Measurements from ENCODE around the gene PDE1C. TPM values are rescaled to one million over a fixed set of nuclear protein-coding genes. Genes with fewer than 3 reads are reported as not detected.

PDE1C gene
- total and polyA plus RNA-seq, 2 of the 4 experiments (the other 2 are of a cell fraction), result 14.2 to 61.5 TPM

DNA sequence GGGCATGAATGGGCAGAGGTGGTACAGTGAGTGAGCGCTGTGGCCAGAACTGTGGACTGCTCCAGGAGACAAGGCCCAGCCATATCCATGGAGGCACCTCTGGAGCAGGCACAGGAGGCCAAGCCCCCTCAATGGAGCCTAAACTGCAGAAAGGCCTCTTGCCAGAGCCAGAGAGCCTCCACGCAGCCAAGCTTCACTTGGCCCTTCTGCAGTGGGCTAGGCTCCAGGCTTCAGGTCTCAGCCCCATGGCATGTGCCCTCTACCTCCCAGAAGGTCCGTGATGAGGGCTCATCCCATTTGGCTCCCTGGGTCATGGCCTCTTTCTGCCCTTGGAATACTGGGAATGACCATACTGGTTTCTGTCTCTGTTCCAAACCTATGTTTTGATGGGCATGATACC, 8.9 kb downstream of the PDE1C start:
- DNase-seq (no peak), ATAC-seq (ENCODE audit: low read depth) (no peak)
- no peak overlapping the region for H2AK5ac ChIP-seq (ENCODE audit: low read depth, low read length)
- no TSS peak for BruUV-seq (replicated peaks)
- H3K9ac ChIP-seq (ENCODE audit: low read depth, low read length), result no peak overlapping the region
- H3K36me3 ChIP-seq (ENCODE audit: control insufficient read depth, insufficient read depth, low read length), result no peaks in the 10 kb centered on the region
- peaks cover 20 to 41% of the 10 kb centered on the region in 2 experiments; a peak in 3 of 4 replicates for H3K79me1 ChIP-seq (ENCODE audit: low read depth in 1 of 2, low read length in 2 of 2)
- TF ChIP-seq RCOR1 (IDR thresholded peaks at IDR 0.05; ENCODE audit: insufficient replicate concordance, low read length) (no peak), CHD1 (IDR thresholded peaks at IDR 0.05; ENCODE audit: low read depth, low read length) (no peak), RFX5 (IDR thresholded peaks at IDR 0.05; ENCODE audit: low read depth, low read length) (no peak), ELK1 (IDR thresholded peaks at IDR 0.05; ENCODE audit: borderline replicate concordance, low read depth, low read length) (no peak), MAFK (IDR thresholded peaks at IDR 0.05; ENCODE audit: low read depth, low read length) (no peak), NFE2L2 (IDR thresholded peaks at IDR 0.05; ENCODE audit: low read depth, low read length) (no peak), FOS (IDR thresholded peaks at IDR 0.05; ENCODE audit: low read depth, low read length) (no peak), SMC3 (IDR thresholded peaks at IDR 0.05; ENCODE audit: low read depth, low read length) (no peak), POLR2A (IDR thresholded peaks at IDR 0.05; ENCODE audit: low read depth, low read length) (no peak), MAZ (IDR thresholded peaks at IDR 0.05; ENCODE audit: borderline replicate concordance, low read depth, low read length) (no peak)
- TF ChIP-seq, protein P1, sequence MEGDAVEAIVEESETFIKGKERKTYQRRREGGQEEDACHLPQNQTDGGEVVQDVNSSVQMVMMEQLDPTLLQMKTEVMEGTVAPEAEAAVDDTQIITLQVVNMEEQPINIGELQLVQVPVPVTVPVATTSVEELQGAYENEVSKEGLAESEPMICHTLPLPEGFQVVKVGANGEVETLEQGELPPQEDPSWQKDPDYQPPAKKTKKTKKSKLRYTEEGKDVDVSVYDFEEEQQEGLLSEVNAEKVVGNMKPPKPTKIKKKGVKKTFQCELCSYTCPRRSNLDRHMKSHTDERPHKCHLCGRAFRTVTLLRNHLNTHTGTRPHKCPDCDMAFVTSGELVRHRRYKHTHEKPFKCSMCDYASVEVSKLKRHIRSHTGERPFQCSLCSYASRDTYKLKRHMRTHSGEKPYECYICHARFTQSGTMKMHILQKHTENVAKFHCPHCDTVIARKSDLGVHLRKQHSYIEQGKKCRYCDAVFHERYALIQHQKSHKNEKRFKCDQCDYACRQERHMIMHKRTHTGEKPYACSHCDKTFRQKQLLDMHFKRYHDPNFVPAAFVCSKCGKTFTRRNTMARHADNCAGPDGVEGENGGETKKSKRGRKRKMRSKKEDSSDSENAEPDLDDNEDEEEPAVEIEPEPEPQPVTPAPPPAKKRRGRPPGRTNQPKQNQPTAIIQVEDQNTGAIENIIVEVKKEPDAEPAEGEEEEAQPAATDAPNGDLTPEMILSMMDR (conservative IDR thresholded peaks at IDR 0.05; ENCODE audit: low read depth, low read length), result no peak
- POLR2A ChIA-PET (ENCODE audit: unreplicated experiment), result no interaction called here
- peak overlapping the region; percentile 69 for H2BK5ac ChIP-seq (ENCODE audit: low read depth, low read length, poor library complexity, severe bottlenecking)
- no peaks in the 10 kb centered on the region for H3K27me3 ChIP-seq (ENCODE audit: control insufficient read depth, insufficient read depth, low read length)
- H3K4me3 ChIP-seq (ENCODE audit: insufficient read depth, low read depth, low read length), result no peak overlapping the region
- no peak overlapping the region; the same call in 1 of the 2 replicates for H2BK20ac ChIP-seq (ENCODE audit: low read depth, low read length)
- dilution Hi-C loops (cut with HindIII; ENCODE audit: low sequenced_read_pairs, unreplicated experiment) (no loop called here), intact Hi-C loops (cut with micrococcal nuclease) (loop anchor here (10.0 kb wide), 1 partner anchor 247 kb away; no protein-coding TSS in a partner anchor), in situ Hi-C loops (cut with MboI; ENCODE audit: low sequenced_read_pairs) (no loop called here)
- no peak overlapping the region for H2AK9ac ChIP-seq (replicated peaks; ENCODE audit: low read depth, low read length, poor library complexity)
- no peak overlapping the region for H3K4me2 ChIP-seq (ENCODE audit: low read depth, low read length)
- H2BK120ac ChIP-seq (ENCODE audit: low read depth, low read length), result no peak overlapping the region
- H3K4ac ChIP-seq (ENCODE audit: low read depth, low read length), result 0 out of 2 replicates have a peak overlapping the region, but pooled peaks have one; percentile 12
- H4K91ac ChIP-seq (ENCODE audit: insufficient read depth, low read depth, low read length), result peak overlapping the region; percentile 5; the same call in 1 of the 2 replicates
- no peak overlapping the region for H2AFZ ChIP-seq (replicated peaks; ENCODE audit: low read length, poor library complexity)
- peak overlapping the region; percentile 14; the same call in 1 of the 2 replicates for H3K14ac ChIP-seq (replicated peaks; ENCODE audit: low read depth, low read length)
- H4K5ac ChIP-seq (ENCODE audit: low read depth, low read length), result peak overlapping the region; percentile 43; the same call in 1 of the 2 replicates
- WGBS, 2 experiments (ENCODE audit: extremely low coverage in 2 of 2, insufficient read length in 1 of 2), result 20% methylated on average over 1 of the region's 3 CpGs; no CpG with 5 or more reads in 1 of the 2 experiments
- H3K56ac ChIP-seq (ENCODE audit: extremely low read depth, insufficient read depth, low read length), result no peak overlapping the region
- H3K23ac ChIP-seq (ENCODE audit: low read depth, low read length), result no peak overlapping the region
- no peak overlapping the region for H3K27ac ChIP-seq (ENCODE audit: insufficient read depth, low read length)
- H3K9me1 ChIP-seq (ENCODE audit: insufficient read depth, low read length), result no peaks in the 10 kb centered on the region
- no peak overlapping the region for H4K8ac ChIP-seq (ENCODE audit: low read depth in 2 of 2, low read length in 2 of 2)
- H4K20me1 ChIP-seq (ENCODE audit: insufficient read depth, low read length), result no peaks in the 10 kb centered on the region
- no peaks in the 10 kb centered on the region for H3K9me3 ChIP-seq (ENCODE audit: control insufficient read depth, insufficient read depth, low read length)
- H3K18ac ChIP-seq (ENCODE audit: low read depth, low read length), result peak overlapping the region; percentile 12; the same call in 1 of the 2 replicates
- CTCF ChIA-PET, result interaction anchor here (1.0 kb wide), 1 partner anchor 9 kb away, joined by 4 read pairs; no protein-coding TSS in a partner anchor
- 0 out of 3 replicates have a peak overlapping the region, but pooled peaks have one; percentile 0 for H2BK15ac ChIP-seq (ENCODE audit: low read depth, low read length)
- H3K4me1 ChIP-seq (ENCODE audit: control insufficient read depth, insufficient read depth, low read length), result peaks cover 10% of the 10 kb centered on the region

Measured in IMR-90 (cell line).